ENCODE data around the gene GRK6. TPM values are rescaled to one million over a fixed set of nuclear protein-coding genes. Genes with fewer than 3 reads are reported as not detected.

GRK6 gene
- total RNA-seq, 1 experiment from 2014 or later: 75.2 TPM

- WGBS (ENCODE audit: extremely low coverage, insufficient read length, low lambda C conversion rate): no CpG with 5 or more reads among the region's 6 CpGs
- Histone ChIP-seq H3K18ac (ENCODE audit: insufficient read length, low read depth, low read length) (no peak overlapping the region), H2BK12ac (ENCODE audit: insufficient read length, low read depth, low read length) (no peak overlapping the region), H3K79me1 (ENCODE audit: insufficient read depth, low read depth, low read length, poor library complexity, severe bottlenecking) (no peaks in the 10 kb centered on the region), H2BK5ac (ENCODE audit: insufficient read length, low read length) (no peak overlapping the region), H3K14ac (ENCODE audit: insufficient read depth, low read length) (no peak overlapping the region), H3K23me2 (ENCODE audit: insufficient read length, low read depth, low read length, poor library complexity, severe bottlenecking) (no peaks in the 10 kb centered on the region), H4K5ac (ENCODE audit: insufficient read length, low read depth, low read length) (no peak overlapping the region), H2BK15ac (ENCODE audit: low read depth, low read length) (no peak overlapping the region), H3K9me3 (ENCODE audit: control insufficient read depth, low read depth, low read length) (no peaks in the 10 kb centered on the region), H4K8ac (replicated peaks; ENCODE audit: insufficient read length, low read depth, low read length) (no peak overlapping the region), H3K4me2 (ENCODE audit: insufficient read depth, insufficient read length, low read length) (no peak overlapping the region), H3K23ac (ENCODE audit: insufficient read length, low read depth, low read length) (no peak overlapping the region), H3K27ac (ENCODE audit: insufficient read length, low read depth, low read length) (no peak overlapping the region), H4K91ac (ENCODE audit: insufficient read length, low read depth, low read length) (no peak overlapping the region), H3K4ac (ENCODE audit: low read depth, low read length) (no peak overlapping the region), H3K56ac (ENCODE audit: insufficient read length, low read depth, low read length) (no peak overlapping the region), H3K79me2 (ENCODE audit: insufficient read depth, low read length) (no peaks in the 10 kb centered on the region), H4K20me1 (ENCODE audit: control insufficient read depth, insufficient read depth, insufficient read length) (no peaks in the 10 kb centered on the region), H2AFZ (ENCODE audit: low read length) (no peak overlapping the region), H2AK5ac (ENCODE audit: insufficient read length, low read length) (no peak overlapping the region), H2BK120ac (ENCODE audit: low read depth, low read length, poor library complexity, severe bottlenecking) (no peak overlapping the region), H3K4me1 (ENCODE audit: insufficient read depth, low read length) (no peaks in the 10 kb centered on the region), H2BK20ac (ENCODE audit: low read depth, low read length, poor library complexity, severe bottlenecking) (no peak overlapping the region), H3T11ph (ENCODE audit: low read length) (no peak overlapping the region), H3K9ac (ENCODE audit: extremely low read depth, insufficient read length, low read length) (no peak overlapping the region), H3K27me3 (ENCODE audit: insufficient read depth, low read length) (no peaks in the 10 kb centered on the region)
- Mint-ChIP-seq H3K27me3 (ENCODE audit: low read depth) (peaks cover 46% of the 10 kb centered on the region), H3K4me3 (no peak overlapping the region), H3K27ac (no peak overlapping the region), H3K4me1 (peaks cover 19 to 22% of the 10 kb centered on the region in 2 experiments), H3K36me3 (ENCODE audit: insufficient read depth in 1 of 3, low read depth in 3 of 3) (no peaks in the 10 kb centered on the region), H3K9me3 (no peaks in the 10 kb centered on the region; a peak in 1 of 5 replicates)
- DNase-seq: no peak
- TF ChIP-seq CTCF (conservative IDR thresholded peaks at IDR 0.05): no peak
Measured at GRCh38 chr5:177380805-177381126, 45.7 kb upstream of the GRK6 start.
